Keratinocyte (primary cell): ENCODE results near the gene SPATA13.
"Not testable (repeated sequence)": the region's sequence is repeated elsewhere in the genome, so short reads cannot be mapped to it uniquely, and the experiment has no call there.

ENCODE experiments used
- CTCF ChIP-seq, 3 experiments: IDR thresholded peaks in 1 of 3; conservative IDR thresholded peaks in 1 of 3; optimal IDR thresholded peaks in 1 of 3; 2 replicates in 2 of 3; 3 replicates in 1 of 3; pipeline versions ENCODE3 to v1.5.1; 2011; ENCODE audit warnings: low read length in 3 of 3, mild to moderate bottlenecking in 3 of 3, moderate library complexity in 2 of 3, control low read depth in 1 of 3, inconsistent platforms in 1 of 3; ENCODE audit not compliant: insufficient read depth in 2 of 3; ENCODE audit errors: extremely low read depth in 1 of 3
- EZH2 ChIP-seq: IDR thresholded peaks from one replicate; pipeline ENCODE4 v1.6.1; 2012; ENCODE audit warnings: inconsistent platforms, mild to moderate bottlenecking, low read length, moderate library complexity

- TF ChIP-seq CTCF (optimal IDR thresholded peaks at IDR 0.05 in 1 of 3, IDR thresholded peaks at IDR 0.05 in 1 of 3, conservative IDR thresholded peaks at IDR 0.05 in 1 of 3; ENCODE audit: extremely low read depth in 1 of 3, insufficient read depth in 2 of 3, low read length in 3 of 3); EZH2: not testable (repeated sequence)
Observed at GRCh38 chr13:24319641-24320040, 159.1 kb downstream of the SPATA13 start.
